Astrocyte of the hippocampus (primary cell): ENCODE measurements around the gene ITK.
A peak's percentile ranks its signal among the peaks of the same experiment; 100 is the strongest.

ENCODE experiments used
- DNase-seq: peaks from one replicate; pipeline ENCODE4 v3.0.0; 2011; ENCODE audit warnings: low read depth, low spot score

Gene ITK

GRCh38 chr5:157279605-157280239 is 99.1 kb downstream of the ITK start:
- no peak for DNase-seq

GRCh38 chr5:157280927-157281326 is 100.3 kb downstream of the ITK start:
- peak; percentile 39 for DNase-seq

- no peak for DNase-seq
Measured at GRCh38 chr5:157282150-157282549, 101.5 kb downstream of the ITK start.

- no peak for DNase-seq
Measured at GRCh38 chr5:157283434-157283833, 102.8 kb downstream of the ITK start.

GRCh38 chr5:157284458-157285212 is 104.0 kb downstream of the ITK start:
- no peak for DNase-seq

GRCh38 chr5:157285310-157286035 is 104.8 kb downstream of the ITK start:
- DNase-seq, result peak; percentile 58

- peak; percentile 65 for DNase-seq
Measured at GRCh38 chr5:157286761-157287211, 106.1 kb downstream of the ITK start.

- no peak for DNase-seq
Measured at GRCh38 chr5:157288405-157289163, 107.9 kb downstream of the ITK start.

GRCh38 chr5:157289164-157289819 is 108.7 kb downstream of the ITK start:
- DNase-seq, result no peak

- DNase-seq, result peak; percentile 71
Measured at GRCh38 chr5:157290156-157290980, 109.7 kb downstream of the ITK start.

- peak; percentile 63 for DNase-seq
Measured at GRCh38 chr5:157290981-157291711, 110.5 kb downstream of the ITK start.

GRCh38 chr5:157292599-157292998 is 112.0 kb downstream of the ITK start:
- DNase-seq, result no peak

GRCh38 chr5:157294407-157295091 is 113.9 kb downstream of the ITK start:
- no peak for DNase-seq

GRCh38 chr5:157295247-157295646 is 114.6 kb downstream of the ITK start:
- DNase-seq, result no peak

GRCh38 chr5:157300564-157300963 is 119.9 kb downstream of the ITK start:
- DNase-seq, result no peak

- DNase-seq, result no peak
Measured at GRCh38 chr5:157301066-157301465, 120.4 kb downstream of the ITK start.

GRCh38 chr5:157303023-157303422 is 122.4 kb downstream of the ITK start:
- DNase-seq, result no peak

- DNase-seq, result no peak
Measured at GRCh38 chr5:157303667-157304327, 123.2 kb downstream of the ITK start.
